PFSK-1 (cell line): Measurements from ENCODE around the gene GSTM4.

ENCODE experiments used
- POLR2AphosphoS5 ChIP-seq: IDR thresholded peaks from 2 replicates; pipeline ENCODE4 v1.6.1; 2012; ENCODE audit warnings: low read depth, mild to moderate bottlenecking, control low read depth, low read length, moderate library complexity
- REST ChIP-seq, 2 experiments: IDR thresholded peaks; 2 replicates each; pipeline versions ENCODE4 v1.6.1 to v1.8.0; 2011 to 2012; ENCODE audit warnings: low read depth in 2 of 2, low read length in 2 of 2, control low read depth in 1 of 2, inconsistent platforms in 1 of 2, mild to moderate bottlenecking in 1 of 2, moderate library complexity in 1 of 2; ENCODE audit not compliant: insufficient read depth in 1 of 2
- TAF1 ChIP-seq: IDR thresholded peaks from 2 replicates; pipeline ENCODE4 v1.6.1; 2012; ENCODE audit warnings: low read length, control low read depth, borderline replicate concordance; ENCODE audit not compliant: insufficient read depth

GRCh38 chr1:109650609-109651008, 5.3 kb upstream of the GSTM4 start:
- TF ChIP-seq TAF1: no peak
- no peak for TF ChIP-seq POLR2AphosphoS5
- TF ChIP-seq REST (IDR thresholded peaks at IDR 0.05; ENCODE audit: insufficient read depth in 1 of 2, low read depth in 2 of 2, low read length in 2 of 2): no peak
